Ascending aorta (tissue), 2 donors: ENCODE data around the gene A2ML1. TPM values are rescaled to one million over a fixed set of nuclear protein-coding genes. Genes with fewer than 3 reads are reported as not detected.
A peak's percentile ranks its signal among the peaks of the same experiment; 100 is the strongest.
"Not testable (repeated sequence)": the region's sequence is repeated elsewhere in the genome, so short reads cannot be mapped to it uniquely, and the experiment has no call there.

Experiments
- DNase-seq, 2 donors: peaks; one replicate each; pipeline ENCODE4 v3.0.0-alpha.2; 2019; ENCODE audit warnings: low spot score in 2 of 2
- H3K27ac ChIP-seq, 2 donors: fragments of 200-600 bp; sonication (generic); one replicate each; pipeline ENCODE4 v1.5.1; 2016 to 2017; ENCODE audit warnings: mild to moderate bottlenecking in 1 of 2
- H3K27me3 ChIP-seq: fragments of 200-600 bp; sonication (generic); one replicate; pipeline ENCODE4 v1.5.1; 2017
- H3K36me3 ChIP-seq, 2 donors: fragments of 200-600 bp; sonication (generic); one replicate each; pipeline ENCODE4 v1.5.1; 2016
- H3K4me1 ChIP-seq, 2 donors: fragments of 200-600 bp; sonication (generic); one replicate each; pipeline ENCODE4 v1.5.1; 2016 to 2017; ENCODE audit warnings: mild to moderate bottlenecking in 1 of 2
- H3K4me3 ChIP-seq, 2 donors: fragments of 200-600 bp; sonication (generic); one replicate each; pipeline ENCODE4 v1.5.1; 2016 to 2017; ENCODE audit warnings: mild to moderate bottlenecking in 1 of 2
- H3K9me3 ChIP-seq, 2 donors: fragments of 200-600 bp; sonication (generic); one replicate each; pipeline ENCODE4 v1.5.1; 2016
- intact Hi-C: fragments of 100-400 bp; cut with DNase I; formaldehyde crosslinking; loops from one replicate; pipeline ENCODE4 v1.15.1; 2023
- total RNA-seq: library from RNA; depleted of rRNA; stranded (reverse); fragments of >200 nt; gene quantifications from one replicate; pipeline ENCODE4 v1.1.0, GENCODE V29; 2016
- TF ChIP-seq, protein P1 (sequence below), 3 experiments: fragments of 200-600 bp in 2 of 3; fragments of 450-650 bp in 1 of 3; sonication (generic) in 2 of 3; IDR thresholded peaks; one replicate each; pipeline ENCODE4 v1.5.1; 2016 to 2019; ENCODE audit warnings: antibody characterized with exemption in 3 of 3, mild to moderate bottlenecking in 1 of 3, moderate library complexity in 1 of 3

A2ML1 gene
- total RNA-seq, 1 donor from 2014 or later, result not detected

DNA sequence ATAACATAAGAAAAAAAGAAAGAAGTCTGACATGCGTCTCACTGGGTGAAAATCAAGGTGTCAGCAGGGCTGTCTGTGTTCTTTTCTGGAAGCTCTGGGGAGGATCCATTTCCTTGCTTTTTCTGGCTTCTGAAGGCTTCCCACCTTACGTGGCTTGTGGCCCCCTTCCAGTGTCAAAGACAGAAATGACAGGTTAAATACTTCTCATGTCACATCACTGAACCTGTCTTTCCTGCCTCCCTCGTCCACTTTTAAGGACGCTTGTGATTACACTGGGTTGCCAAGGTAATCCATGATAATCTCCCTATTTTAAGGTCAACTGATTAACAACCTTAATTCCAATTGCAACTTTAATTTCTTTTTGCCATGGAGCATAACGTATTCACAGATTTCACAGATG is 87.3 kb downstream of the A2ML1 start:
- no peak for DNase-seq
- Histone ChIP-seq H3K4me3 (no peak overlapping the region), H3K27me3 (no peaks in the 10 kb centered on the region), H3K27ac (no peak overlapping the region), H3K36me3 (no peaks in the 10 kb centered on the region), H3K9me3 (no peaks in the 10 kb centered on the region), H3K4me1 (peaks cover 0 to 13% of the 10 kb centered on the region in 2 donors)
- intact Hi-C loops, result loop anchor here (5.0 kb wide), 1 partner anchor 222 kb away; no protein-coding TSS in a partner anchor
- TF ChIP-seq, protein P1, sequence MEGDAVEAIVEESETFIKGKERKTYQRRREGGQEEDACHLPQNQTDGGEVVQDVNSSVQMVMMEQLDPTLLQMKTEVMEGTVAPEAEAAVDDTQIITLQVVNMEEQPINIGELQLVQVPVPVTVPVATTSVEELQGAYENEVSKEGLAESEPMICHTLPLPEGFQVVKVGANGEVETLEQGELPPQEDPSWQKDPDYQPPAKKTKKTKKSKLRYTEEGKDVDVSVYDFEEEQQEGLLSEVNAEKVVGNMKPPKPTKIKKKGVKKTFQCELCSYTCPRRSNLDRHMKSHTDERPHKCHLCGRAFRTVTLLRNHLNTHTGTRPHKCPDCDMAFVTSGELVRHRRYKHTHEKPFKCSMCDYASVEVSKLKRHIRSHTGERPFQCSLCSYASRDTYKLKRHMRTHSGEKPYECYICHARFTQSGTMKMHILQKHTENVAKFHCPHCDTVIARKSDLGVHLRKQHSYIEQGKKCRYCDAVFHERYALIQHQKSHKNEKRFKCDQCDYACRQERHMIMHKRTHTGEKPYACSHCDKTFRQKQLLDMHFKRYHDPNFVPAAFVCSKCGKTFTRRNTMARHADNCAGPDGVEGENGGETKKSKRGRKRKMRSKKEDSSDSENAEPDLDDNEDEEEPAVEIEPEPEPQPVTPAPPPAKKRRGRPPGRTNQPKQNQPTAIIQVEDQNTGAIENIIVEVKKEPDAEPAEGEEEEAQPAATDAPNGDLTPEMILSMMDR (IDR thresholded peaks at IDR 0.05), result no peak

DNA sequence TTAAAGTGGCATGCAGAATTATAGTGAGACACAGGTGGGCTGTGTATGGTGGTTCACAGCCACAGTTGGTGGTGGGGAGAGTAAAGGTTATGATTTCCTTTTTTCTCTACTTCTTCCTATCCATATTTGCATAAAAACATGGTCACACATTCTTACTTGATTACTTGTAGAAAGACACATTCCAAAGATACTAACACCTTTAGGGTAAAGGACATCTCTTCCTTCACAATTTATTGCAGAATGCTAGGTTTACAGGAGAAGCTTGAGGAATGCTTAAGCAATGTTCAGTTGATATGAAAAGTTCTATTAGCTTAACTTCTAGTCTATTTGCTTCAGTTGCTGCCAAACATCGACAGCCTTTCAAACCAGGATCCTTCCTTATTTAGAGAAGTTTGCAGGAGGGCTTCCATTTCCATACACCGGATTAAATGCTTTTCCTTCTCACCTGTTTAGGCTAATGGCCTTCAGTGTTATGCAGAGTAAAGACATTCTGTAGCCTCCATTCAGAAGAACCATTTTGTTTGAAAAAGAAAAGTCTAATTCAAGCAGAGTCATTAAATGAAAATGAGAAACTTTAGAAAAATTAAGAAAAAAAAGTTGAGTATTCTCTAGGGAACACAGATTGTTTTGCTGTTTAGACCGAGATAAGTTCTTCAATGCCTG is 89.3 kb downstream of the A2ML1 start:
- Histone ChIP-seq H3K4me3 (no peak overlapping the region), H3K36me3 (no peaks in the 10 kb centered on the region), H3K27ac (no peak overlapping the region), H3K4me1 (peaks cover 0 to 17% of the 10 kb centered on the region in 2 donors), H3K9me3 (no peaks in the 10 kb centered on the region), H3K27me3 (no peaks in the 10 kb centered on the region)
- no peak for DNase-seq
- TF ChIP-seq, protein P1 (IDR thresholded peaks at IDR 0.05), result no peak
- intact Hi-C loops, result loop anchor here (5.0 kb wide), 1 partner anchor 224 kb away; no protein-coding TSS in a partner anchor

DNA sequence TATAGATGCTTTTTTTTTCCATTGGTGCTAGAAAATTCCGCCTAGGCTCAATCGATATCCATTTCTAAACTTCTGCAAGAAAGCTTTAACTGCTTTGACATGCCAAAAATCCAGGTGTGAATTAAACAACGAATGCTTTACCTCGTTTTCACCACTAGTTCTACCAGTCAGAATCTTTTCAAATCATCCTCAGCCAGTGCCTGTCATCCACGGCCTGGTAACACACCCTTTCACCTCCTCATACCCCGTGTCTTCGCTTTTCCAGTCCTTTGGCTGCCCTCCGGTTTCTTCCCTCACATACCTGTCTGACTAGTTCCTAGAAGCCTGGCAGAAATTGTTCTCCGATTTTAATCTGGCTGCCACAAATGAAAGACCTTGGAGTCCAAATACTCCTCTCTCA is 90.5 kb downstream of the A2ML1 start:
- H3K4me1 ChIP-seq, result peaks cover 0 to 17% of the 10 kb centered on the region in 2 donors
- H3K36me3 ChIP-seq, result no peaks in the 10 kb centered on the region
- H3K27ac ChIP-seq, result peak overlapping the region; percentile 91 to 95
- TF ChIP-seq, protein P1 (IDR thresholded peaks at IDR 0.05), result no peak
- H3K9me3 ChIP-seq, result no peaks in the 10 kb centered on the region
- H3K4me3 ChIP-seq, result peak overlapping the region in 1 of 2 donors; percentile 64
- no peak for DNase-seq
- intact Hi-C loops, result loop anchor here (5.0 kb wide), 1 partner anchor 226 kb away; no protein-coding TSS in a partner anchor
- no peaks in the 10 kb centered on the region for H3K27me3 ChIP-seq

DNA sequence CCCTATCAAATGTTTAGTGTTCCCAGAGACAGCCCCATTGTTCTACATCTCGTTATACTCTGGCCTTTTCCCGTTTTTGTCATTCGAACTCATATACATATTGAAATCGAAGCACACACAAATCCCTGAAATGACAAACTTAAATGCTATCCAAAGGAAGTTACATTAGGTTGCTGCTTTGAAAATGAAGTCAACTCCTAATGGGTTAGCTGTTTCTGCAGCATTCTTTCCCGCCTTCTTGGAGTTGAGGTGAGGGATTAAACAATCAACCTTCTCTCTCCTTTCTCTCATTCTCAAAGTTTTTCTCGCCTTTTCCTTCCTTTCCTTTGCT is 91.2 kb downstream of the A2ML1 start:
- Histone ChIP-seq H3K27ac (peak overlapping the region; percentile 91 to 95), H3K27me3 (no peaks in the 10 kb centered on the region), H3K9me3 (no peaks in the 10 kb centered on the region), H3K36me3 (peaks cover 0 to 4% of the 10 kb centered on the region in 2 donors), H3K4me3 (peak overlapping the region; percentile 64), H3K4me1 (peaks cover 0 to 17% of the 10 kb centered on the region in 2 donors)
- intact Hi-C loops, result loop anchor here (5.0 kb wide), 1 partner anchor 226 kb away; no protein-coding TSS in a partner anchor
- no peak for DNase-seq
- TF ChIP-seq, protein P1 (IDR thresholded peaks at IDR 0.05), result no peak

DNA sequence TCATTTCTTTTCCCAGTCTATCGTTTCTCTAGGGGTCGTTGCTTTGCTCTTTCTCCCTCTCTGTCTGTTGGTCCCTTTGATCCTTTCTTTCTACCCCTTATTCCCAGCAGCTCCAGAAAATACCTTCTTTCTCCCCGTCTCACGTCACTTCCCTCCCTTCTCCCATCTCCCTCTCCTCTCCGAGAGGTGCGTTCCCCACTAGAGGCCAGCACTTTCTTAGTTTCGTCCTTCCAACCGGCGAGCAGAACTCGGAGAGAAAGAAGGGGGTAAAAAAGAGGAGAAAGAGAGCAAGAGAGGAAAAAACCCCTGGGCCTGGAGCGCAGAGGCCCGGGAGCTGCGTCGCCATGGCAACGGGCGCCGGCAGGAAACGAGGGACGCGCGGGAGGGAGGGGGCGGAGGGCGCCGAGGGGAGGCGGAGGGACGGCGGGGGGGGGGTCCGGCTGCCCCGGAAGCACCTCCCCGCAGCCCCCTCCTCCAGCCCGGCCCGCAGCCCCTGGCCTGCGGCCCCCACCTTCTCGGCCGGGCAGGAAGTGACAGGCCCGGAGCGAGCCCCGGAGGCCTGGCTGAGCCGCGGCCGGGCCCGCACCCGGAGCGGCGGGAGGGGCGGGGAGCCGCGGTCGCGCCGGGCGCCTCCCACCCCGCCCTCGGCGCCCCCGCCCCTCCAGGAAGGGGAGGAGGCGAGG is 91.8 kb downstream of the A2ML1 start, which contains the start of gene PHC1:
Gene PHC1, plus strand, starts transcription at position 477 of the 683 bp plus-strand sequence. CDS start 3,169 bp downstream, outside the sequence.
- not testable (repeated sequence) for H3K36me3 ChIP-seq, H3K27me3 ChIP-seq, H3K9me3 ChIP-seq
- intact Hi-C loops, result loop anchor here (5.0 kb wide), 1 partner anchor 227 kb away; no protein-coding TSS in a partner anchor
- TF ChIP-seq, protein P1 (IDR thresholded peaks at IDR 0.05), result peak in 2 of 3 experiments; percentile 40 to 53
- peak in 1 of 2 donors; percentile 88 for DNase-seq
- peak within 1 kb of the TSS; percentile 91 to 95 for H3K27ac ChIP-seq
- H3K4me3 ChIP-seq, result peak within 1 kb of the TSS; percentile 64
- peaks cover 0 to 17% of the 10 kb centered on the region in 2 donors for H3K4me1 ChIP-seq
